HepG2 (cell line): Measurements from ENCODE around the gene PCBP1. TPM values are rescaled to one million over a fixed set of nuclear protein-coding genes. Genes with fewer than 3 reads are reported as not detected.
A peak's percentile ranks its signal among the peaks of the same experiment; 100 is the strongest.

ENCODE experiments used
- ATAC-seq: fragments of 200-7000 bp; cut with Tn5 transposase; 3 replicates; pipeline ENCODE4 v1.9.1; 2020; ENCODE audit warnings: mild to moderate bottlenecking, moderate library complexity
- BruUV-seq: library from RNA; stranded (reverse); fragments of 400-500 nt; replicated peaks from 2 replicates; lab custom pipeline; 2021; lab: Mats Ljungman, UMichigan
- CTCF ChIA-PET: fragments of 300-600 bp; formaldehyde crosslinking; extraction: SDS; loops from one replicate; lab custom pipeline; 2021; ENCODE audit warnings: low total read pairs, inconsistent platforms, low intra/inter-chr PET ratio; lab: Yijun Ruan, JAX
- POLR2A ChIA-PET: fragments of 350-600 bp; sonication (Branson Sonifier 250); formaldehyde crosslinking; loops from one replicate; lab custom pipeline; 2020; ENCODE audit warnings: antibody characterized with exemption, inconsistent platforms; lab: Yijun Ruan, JAX
- DNase-seq: peaks from one replicate; pipeline ENCODE4 v3.0.0-alpha.2; 2015; ENCODE audit warnings: low spot score
- FAIRE-seq: peaks from 3 replicates; lab custom pipeline; 2011; peaks lifted over from hg19 to GRCh38; lab: Jason Lieb, UNC
- H2AFZ ChIP-seq: one replicate; pipeline ENCODE4 v1.6.1; 2011; ENCODE audit warnings: low read length, inconsistent platforms
- H3K27ac ChIP-seq: fragments of 300-600 bp; 3 replicates; pipeline ENCODE4 v1.8.0; 2011; ENCODE audit warnings: mixed run types, mild to moderate bottlenecking, mixed read lengths, low read length, inconsistent platforms; ENCODE audit not compliant: insufficient read depth; ENCODE audit errors: extremely low read length
- H3K27me3 ChIP-seq, 2 experiments: fragments of 200-600 bp in 1 of 2; 2 replicates in 1 of 2; 3 replicates in 1 of 2; pipeline versions ENCODE4 v1.6.0 to v1.8.0; 2011; ENCODE audit warnings: low read length in 2 of 2, mild to moderate bottlenecking in 2 of 2, moderate library complexity in 2 of 2, inconsistent platforms in 1 of 2; ENCODE audit not compliant: insufficient read depth in 2 of 2, control insufficient read depth in 1 of 2
- H3K36me3 ChIP-seq, 2 experiments: fragments of 200-600 bp in 1 of 2; replicated peaks in 1 of 2; 2 replicates in 1 of 2; 3 replicates in 1 of 2; pipeline versions ENCODE4 v1.5.1 to v1.8.0; 2011; ENCODE audit warnings: low read length in 2 of 2, inconsistent platforms in 1 of 2; ENCODE audit not compliant: insufficient read depth in 2 of 2, control insufficient read depth in 1 of 2
- H3K4me1 ChIP-seq: 2 replicates; pipeline ENCODE4 v1.5.1; 2012; ENCODE audit warnings: low read length, inconsistent platforms; ENCODE audit not compliant: insufficient read depth
- H3K4me2 ChIP-seq: 2 replicates; pipeline ENCODE4 v1.6.0; 2011; ENCODE audit warnings: low read depth, low read length, inconsistent platforms
- H3K4me3 ChIP-seq, 3 experiments: fragments of 200-600 bp in 1 of 3; sonication (generic), shearing (Covaris generic) in 1 of 3; replicated peaks in 1 of 3; 2 replicates each; pipeline ENCODE4 v1.5.1; 2011 to 2016; ENCODE audit warnings: low read length in 3 of 3, inconsistent platforms in 2 of 3, low read depth in 2 of 3, mild to moderate bottlenecking in 2 of 3, control low read depth in 1 of 3, mixed read lengths in 1 of 3; ENCODE audit not compliant: insufficient read depth in 1 of 3
- H3K79me2 ChIP-seq: one replicate; pipeline ENCODE4 v1.6.1; 2011; ENCODE audit warnings: low read length, inconsistent platforms; ENCODE audit not compliant: insufficient read depth
- H3K9ac ChIP-seq: 2 replicates; pipeline ENCODE4 v1.6.0; 2011; ENCODE audit warnings: mild to moderate bottlenecking, low read depth, low read length, inconsistent platforms; ENCODE audit not compliant: insufficient read depth
- H3K9me3 ChIP-seq: 2 replicates; pipeline ENCODE4 v1.5.1; 2012; ENCODE audit warnings: mild to moderate bottlenecking, low read length
- H4K20me1 ChIP-seq: 2 replicates; pipeline ENCODE4 v1.6.0; 2011; ENCODE audit warnings: inconsistent platforms, mild to moderate bottlenecking, low read length, moderate library complexity; ENCODE audit not compliant: insufficient read depth
- ASH2L ChIP-seq: fragments of 300-600, 200-600 bp; sonication (generic); IDR thresholded peaks from 2 replicates; pipeline ENCODE4 v1.7.0; 2017; ENCODE audit warnings: low read depth, mild to moderate bottlenecking, moderate library complexity, mixed read lengths, low read length; ENCODE audit not compliant: insufficient read length
- GATAD1 ChIP-seq: IDR thresholded peaks from 2 replicates; pipeline ENCODE4 v1.6.1; 2016; ENCODE audit warnings: missing genetic modification reagents, missing compliant biosample characterization
- HDAC2 ChIP-seq: sonication (generic); formaldehyde crosslinking; IDR thresholded peaks from 2 replicates; pipeline ENCODE4 v1.4.0; 2020; ENCODE audit warnings: missing genetic modification reagents
- KDM1A ChIP-seq: IDR thresholded peaks from 2 replicates; pipeline ENCODE4 v1.6.1; 2016; ENCODE audit warnings: missing compliant biosample characterization
- MLLT10 ChIP-seq: sonication (generic); formaldehyde crosslinking; IDR thresholded peaks from 2 replicates; pipeline ENCODE4 v1.4.0; 2020; ENCODE audit warnings: missing genetic modification reagents
- MXD4 ChIP-seq: IDR thresholded peaks from 2 replicates; pipeline ENCODE4 v1.6.1; 2016; ENCODE audit warnings: mild to moderate bottlenecking, missing biosample characterization, missing genetic modification reagents
- PRPF4 ChIP-seq: fragments of 200-400 bp; formaldehyde crosslinking; IDR thresholded peaks from 2 replicates; pipeline ENCODE4 v1.6.1; 2016; ENCODE audit warnings: low read length, low read depth; ENCODE audit not compliant: poor library complexity, severe bottlenecking
- RCOR2 ChIP-seq: IDR thresholded peaks from 2 replicates; pipeline ENCODE4 v1.6.1; 2016; ENCODE audit warnings: missing biosample characterization, missing genetic modification reagents
- SSRP1 ChIP-seq: IDR thresholded peaks from 2 replicates; pipeline ENCODE4 v1.6.1; 2016; ENCODE audit warnings: control low read depth
- TAF1 ChIP-seq: sonication (generic); formaldehyde crosslinking; IDR thresholded peaks from 2 replicates; pipeline ENCODE4 v1.4.0; 2020; ENCODE audit warnings: missing genetic modification reagents
- ZFP41 ChIP-seq: sonication (generic); formaldehyde crosslinking; IDR thresholded peaks from 2 replicates; pipeline ENCODE4 v1.4.0; 2020; ENCODE audit warnings: mild to moderate bottlenecking, missing genetic modification reagents, borderline replicate concordance
- ZNF124 ChIP-seq: sonication (generic); formaldehyde crosslinking; IDR thresholded peaks from 2 replicates; pipeline ENCODE4 v1.4.0; 2020; ENCODE audit warnings: missing genetic modification reagents
- ZNF205 ChIP-seq: IDR thresholded peaks from 2 replicates; pipeline ENCODE4 v1.6.1; 2018; ENCODE audit warnings: missing biosample characterization, missing genetic modification reagents
- ZNF230 ChIP-seq: sonication (generic); formaldehyde crosslinking; IDR thresholded peaks from 2 replicates; pipeline ENCODE4 v1.4.0; 2020; ENCODE audit warnings: mild to moderate bottlenecking, missing genetic modification reagents
- ZNF33A ChIP-seq: sonication (generic); formaldehyde crosslinking; IDR thresholded peaks from 2 replicates; pipeline ENCODE4 v1.5.1; 2020; ENCODE audit warnings: missing genetic modification reagents, mild to moderate bottlenecking, moderate library complexity, borderline replicate concordance
- ZNF589 ChIP-seq: sonication (generic); formaldehyde crosslinking; conservative IDR thresholded peaks from 2 replicates; pipeline ENCODE4 v1.8.0; 2022; ENCODE audit warnings: mild to moderate bottlenecking, moderate library complexity, missing genetic modification reagents
- ZSCAN22 ChIP-seq: sonication (generic); formaldehyde crosslinking; IDR thresholded peaks from 2 replicates; pipeline ENCODE4 v1.4.0; 2020; ENCODE audit warnings: mild to moderate bottlenecking, missing genetic modification reagents
- WGBS: methylation state at CpG from one replicate; pipeline ENCODE4 v1.1.6; 2017; ENCODE audit warnings: low lambda C conversion rate; 5-methylcytosine and 5-hydroxymethylcytosine counted together
- in situ Hi-C: cut with HindIII; loops from 2 replicates; pipeline ENCODE4 v1.10.0; 2017; ENCODE audit warnings: low pct_unique_long_range_greater_than_20kb; ENCODE audit not compliant: extremely low pct_ligation_motif_present
- intact Hi-C: fragments of 100-400 bp; cut with micrococcal nuclease; formaldehyde crosslinking; loops from one replicate; pipeline ENCODE4 v1.10.0; 2022; ENCODE audit not compliant: unreplicated experiment
- polyA plus RNA-seq, 8 experiments: library from polyadenylated mRNA; depleted of rRNA in 3 of 8; stranded (reverse) in 7 of 8; unstranded in 1 of 8; fragments of >200 nt; fragmentation: Illumina TruSeq in 4 of 8; extraction: Trizol in 4 of 8; gene quantifications; 2 replicates each; pipeline versions ENCODE4 v1.2.1 to v1.2.3, GENCODE V29; 2011 to 2016; ENCODE audit warnings: low read depth in 4 of 8, missing spikeins in 1 of 8, mixed read lengths in 1 of 8; ENCODE audit not compliant: insufficient read depth in 1 of 8
- total RNA-seq, 5 experiments: library from RNA; depleted of rRNA; stranded (reverse); fragments of >200 nt; fragmentation: Illumina TruSeq; extraction: Trizol; gene quantifications; 2 replicates each; pipeline ENCODE4 v1.2.3, GENCODE V29; 2016; ENCODE audit warnings: low read depth in 1 of 5
- TF ChIP-seq, protein P1 (sequence below): sonication (generic); formaldehyde crosslinking; conservative IDR thresholded peaks from 2 replicates; pipeline ENCODE4 v1.8.0; 2022; ENCODE audit warnings: missing genetic modification reagents
- TF ChIP-seq, protein P2 (sequence below): sonication (generic); formaldehyde crosslinking; IDR thresholded peaks from 2 replicates; pipeline ENCODE4 v1.5.0; 2020; ENCODE audit warnings: mild to moderate bottlenecking, missing genetic modification reagents
- TF ChIP-seq, protein P3 (sequence below): IDR thresholded peaks from 2 replicates; pipeline ENCODE4 v1.6.1; 2012; ENCODE audit warnings: inconsistent platforms

The PCBP1 gene
- total and polyA plus RNA-seq, 2 of the 13 experiments (the other 11 are each of a cell fraction or from before 2014, with no cell fraction given), result 32.0 to 137 TPM

DNA sequence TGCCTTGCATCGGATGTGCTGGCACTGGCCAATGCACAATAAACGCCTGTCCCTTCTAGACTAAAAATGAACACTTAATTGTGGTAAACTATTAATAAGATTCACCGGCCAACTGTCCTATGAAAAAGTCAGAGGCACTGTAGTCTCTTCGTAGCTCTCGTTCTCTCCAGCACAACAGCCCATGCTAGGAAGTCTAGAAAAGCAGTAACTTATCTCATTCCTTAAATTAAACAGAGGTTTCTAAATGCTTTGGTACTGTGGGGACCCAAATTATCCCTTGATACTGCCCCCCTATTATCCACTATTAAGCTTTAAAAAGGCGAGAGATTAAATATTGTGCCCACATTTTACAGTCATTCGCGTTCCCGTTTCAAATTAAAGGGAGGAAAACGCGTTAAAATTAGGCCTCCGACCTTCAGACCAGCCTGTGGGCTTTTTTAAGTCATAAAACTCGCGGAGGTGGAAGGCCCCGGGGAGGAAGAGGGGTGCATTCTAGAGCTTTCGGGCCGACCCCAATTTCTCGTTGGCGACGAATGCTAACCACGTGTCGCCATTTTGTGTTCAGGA, 1.5 kb upstream of the PCBP1 start:
- in situ Hi-C loops, result loop anchor here (5.0 kb wide), 1 partner anchor 57 kb away; no protein-coding TSS in a partner anchor
- Histone ChIP-seq H3K27me3 (no peaks in the 10 kb centered on the region; a peak in 1 of 5 replicates), H3K79me2 (peaks cover 41% of the 10 kb centered on the region), H3K36me3 (peaks cover 9 to 27% of the 10 kb centered on the region in 2 experiments), H3K9ac (peak overlapping the region; percentile 100), H3K4me2 (peak overlapping the region; percentile 92), H3K9me3 (no peaks in the 10 kb centered on the region), H4K20me1 (no peaks in the 10 kb centered on the region; the same call in 1 of the 2 replicates), H3K4me1 (peaks cover 60% of the 10 kb centered on the region), H2AFZ (no peak overlapping the region), H3K4me3 (peak overlapping the region; percentile 66 to 95 (median 75); a peak in 5 of 6 replicates), H3K27ac (peak overlapping the region; percentile 99)
- BruUV-seq, result TSS peak; percentile 68
- intact Hi-C loops, result loop anchor here (1.0 to 5.0 kb wide), 4 partner anchors 23 to 173 kb away; partner anchors contain the start of gene TIA1
- peak; percentile 23 for FAIRE-seq
- POLR2A ChIA-PET, result interaction anchor here (0.9 to 24.7 kb wide), 14 partner anchors 9 to 208 kb away, joined by 3 to 423 read pairs (median 11); partner anchors contain the start of genes C2orf42, MXD1, PCYOX1 and SNRPG
- WGBS, result 53% methylated on average over 22 of the region's 22 CpGs
- CTCF ChIA-PET, result no interaction called here
- DNase-seq, result no peak
- no peak for ATAC-seq
- TF ChIP-seq ZNF33A (CRISPR knock-in tag) (peak; percentile 89; the same call in 1 of the 2 replicates), ZFP41 (CRISPR knock-in tag) (peak; percentile 18; the same call in 1 of the 2 replicates), ZNF230 (CRISPR knock-in tag) (no peak; the same call in 1 of the 2 replicates), MXD4 (CRISPR knock-in tag) (no peak; the same call in 1 of the 2 replicates), ZNF124 (no peak), GATAD1 (CRISPR knock-in tag) (no peak; the same call in 1 of the 2 replicates), MLLT10 (CRISPR knock-in tag) (no peak), ASH2L (no peak), SSRP1 (CRISPR knock-in tag) (no peak; the same call in 1 of the 2 replicates), ZSCAN22 (CRISPR knock-in tag) (no peak), RCOR2 (CRISPR knock-in tag) (peak; percentile 4; the same call in 1 of the 2 replicates), ZNF205 (CRISPR knock-in tag) (0 out of 2 replicates have a peak, but pooled peaks have one; percentile 14), ZNF589 (no peak), TAF1 (no peak), HDAC2 (CRISPR knock-in tag) (no peak), KDM1A (no peak), PRPF4 (peak; percentile 93)
- TF ChIP-seq, protein P1, sequence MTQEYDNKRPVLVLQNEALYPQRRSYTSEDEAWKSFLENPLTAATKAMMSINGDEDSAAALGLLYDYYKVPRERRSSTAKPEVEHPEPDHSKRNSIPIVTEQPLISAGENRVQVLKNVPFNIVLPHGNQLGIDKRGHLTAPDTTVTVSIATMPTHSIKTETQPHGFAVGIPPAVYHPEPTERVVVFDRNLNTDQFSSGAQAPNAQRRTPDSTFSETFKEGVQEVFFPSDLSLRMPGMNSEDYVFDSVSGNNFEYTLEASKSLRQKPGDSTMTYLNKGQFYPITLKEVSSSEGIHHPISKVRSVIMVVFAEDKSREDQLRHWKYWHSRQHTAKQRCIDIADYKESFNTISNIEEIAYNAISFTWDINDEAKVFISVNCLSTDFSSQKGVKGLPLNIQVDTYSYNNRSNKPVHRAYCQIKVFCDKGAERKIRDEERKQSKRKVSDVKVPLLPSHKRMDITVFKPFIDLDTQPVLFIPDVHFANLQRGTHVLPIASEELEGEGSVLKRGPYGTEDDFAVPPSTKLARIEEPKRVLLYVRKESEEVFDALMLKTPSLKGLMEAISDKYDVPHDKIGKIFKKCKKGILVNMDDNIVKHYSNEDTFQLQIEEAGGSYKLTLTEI (CRISPR knock-in tag), result no peak
- TF ChIP-seq, protein P2, sequence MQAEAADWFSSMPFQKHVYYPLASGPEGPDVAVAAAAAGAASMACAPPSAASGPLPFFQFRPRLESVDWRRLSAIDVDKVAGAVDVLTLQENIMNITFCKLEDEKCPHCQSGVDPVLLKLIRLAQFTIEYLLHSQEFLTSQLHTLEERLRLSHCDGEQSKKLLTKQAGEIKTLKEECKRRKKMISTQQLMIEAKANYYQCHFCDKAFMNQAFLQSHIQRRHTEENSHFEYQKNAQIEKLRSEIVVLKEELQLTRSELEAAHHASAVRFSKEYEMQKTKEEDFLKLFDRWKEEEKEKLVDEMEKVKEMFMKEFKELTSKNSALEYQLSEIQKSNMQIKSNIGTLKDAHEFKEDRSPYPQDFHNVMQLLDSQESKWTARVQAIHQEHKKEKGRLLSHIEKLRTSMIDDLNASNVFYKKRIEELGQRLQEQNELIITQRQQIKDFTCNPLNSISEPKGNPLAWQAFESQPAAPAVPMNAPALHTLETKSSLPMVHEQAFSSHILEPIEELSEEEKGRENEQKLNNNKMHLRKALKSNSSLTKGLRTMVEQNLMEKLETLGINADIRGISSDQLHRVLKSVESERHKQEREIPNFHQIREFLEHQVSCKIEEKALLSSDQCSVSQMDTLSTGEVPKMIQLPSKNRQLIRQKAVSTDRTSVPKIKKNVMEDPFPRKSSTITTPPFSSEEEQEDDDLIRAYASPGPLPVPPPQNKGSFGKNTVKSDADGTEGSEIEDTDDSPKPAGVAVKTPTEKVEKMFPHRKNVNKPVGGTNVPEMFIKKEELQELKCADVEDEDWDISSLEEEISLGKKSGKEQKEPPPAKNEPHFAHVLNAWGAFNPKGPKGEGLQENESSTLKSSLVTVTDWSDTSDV, result no peak
- TF ChIP-seq, protein P3, sequence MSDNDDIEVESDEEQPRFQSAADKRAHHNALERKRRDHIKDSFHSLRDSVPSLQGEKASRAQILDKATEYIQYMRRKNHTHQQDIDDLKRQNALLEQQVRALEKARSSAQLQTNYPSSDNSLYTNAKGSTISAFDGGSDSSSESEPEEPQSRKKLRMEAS, result peak; percentile 92; the same call in 1 of the 2 replicates
